SK-N-MC (cell line): ENCODE measurements around the gene MAGI2.

ENCODE experiments used
- EZH2 ChIP-seq: fragments of 200-600 bp; sonication (generic); IDR thresholded peaks from one replicate; pipeline ENCODE4 v1.6.1; 2017; ENCODE audit warnings: antibody characterized with exemption
- POLR2AphosphoS5 ChIP-seq: IDR thresholded peaks from 2 replicates; pipeline ENCODE4 v1.6.1; 2012; ENCODE audit warnings: mild to moderate bottlenecking, low read depth, low read length, borderline replicate concordance

- TF ChIP-seq EZH2 (no peak), POLR2AphosphoS5 (no peak)
Measured at GRCh38 chr7:79352323-79352722, 101.1 kb downstream of the MAGI2 start.
